ENCODE data around the gene NT5DC3.

DNA sequence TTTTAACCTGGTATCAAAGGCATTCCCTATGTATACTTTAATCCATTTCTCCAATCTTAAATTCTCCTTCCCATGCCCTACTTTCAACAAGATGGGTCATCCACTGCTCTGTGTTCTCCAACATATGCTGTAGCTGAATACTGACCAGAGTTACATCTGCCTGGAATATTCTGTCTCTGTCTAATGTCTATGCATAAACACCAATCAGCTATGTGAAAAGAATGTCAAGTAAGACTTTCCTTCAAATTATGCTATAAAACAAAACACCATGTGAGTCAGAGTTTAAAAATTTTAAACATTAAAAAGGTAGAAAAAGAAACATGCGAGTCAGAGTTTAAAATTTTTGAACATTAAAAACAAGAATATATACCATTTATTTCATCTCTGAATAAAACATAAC lies 19.3 kb downstream of the NT5DC3 start:
- TF ChIP-seq CTCF (IDR thresholded peaks at IDR 0.05) (no peak), POLR2A (IDR thresholded peaks at IDR 0.05) (no peak)
